GM13977 (cell line): ENCODE measurements around the gene RNF223.

Source experiments
- DNase-seq: peaks from one replicate; pipeline ENCODE4 v3.0.0; 2012; ENCODE audit warnings: low spot score
- in situ Hi-C: fragments of 300-500 bp; cut with MboI; formaldehyde crosslinking; loops from one replicate; pipeline ENCODE4 v1.12.0; 2022; ENCODE audit warnings: low sequenced_read_pairs, low pct_unique_long_range_greater_than_20kb, mixed read lengths, inconsistent platforms; ENCODE audit not compliant: unreplicated experiment
- TF ChIP-seq, protein P1 (sequence below): IDR thresholded peaks from 2 replicates; pipeline ENCODE4 v1.5.1; 2012; ENCODE audit warnings: mild to moderate bottlenecking, control low read depth; ENCODE audit not compliant: insufficient read depth; ENCODE audit errors: extremely low read depth, missing control alignments

The RNF223 gene

DNA sequence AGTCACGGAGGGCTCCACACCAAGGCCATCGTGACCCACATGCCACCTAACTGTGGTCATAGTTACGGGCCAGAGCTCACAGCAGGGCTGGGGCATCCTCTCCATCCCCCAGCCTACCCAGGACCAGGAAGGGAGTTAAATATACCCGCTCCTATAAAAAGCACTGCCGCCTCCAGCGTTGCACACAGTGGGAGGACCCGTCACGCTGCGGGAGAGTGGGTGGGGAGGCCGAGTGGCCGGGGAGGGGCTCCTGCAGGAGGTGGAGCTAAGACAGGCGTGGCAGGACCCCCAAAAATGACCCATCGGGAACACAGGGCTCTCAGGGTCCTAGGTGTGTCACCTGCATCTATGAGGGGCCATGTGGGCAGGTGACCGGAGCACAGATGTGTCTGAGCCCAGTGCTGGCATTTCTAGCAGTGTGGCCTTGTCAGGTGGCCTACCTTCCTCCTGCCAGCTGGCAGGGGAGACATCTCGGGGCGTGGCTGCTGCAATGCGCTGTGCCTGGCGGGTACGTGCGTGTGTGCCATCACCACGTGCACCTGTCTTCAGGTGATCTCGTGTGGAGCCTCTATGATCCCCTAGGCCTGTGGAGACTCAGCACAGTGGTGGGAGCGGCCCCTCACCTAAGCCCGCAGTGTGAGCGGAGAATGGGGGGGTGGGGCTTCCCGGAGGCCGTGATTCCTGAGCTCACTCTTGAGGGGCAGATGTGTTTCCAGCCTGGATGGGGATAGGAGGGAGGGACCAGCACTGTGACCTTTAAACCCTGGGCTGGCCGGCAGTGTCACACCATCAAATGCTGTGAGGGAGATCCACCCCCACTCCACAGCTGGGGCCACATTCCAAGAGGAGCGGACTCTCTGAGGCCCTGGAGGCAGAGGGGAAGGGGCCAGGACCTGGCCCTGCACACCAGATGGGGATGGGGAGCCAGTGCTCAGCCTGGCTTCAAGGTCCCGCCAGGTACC is 36.5 kb downstream of the RNF223 start:
- DNase-seq, result no peak
- in situ Hi-C loops, result no loop called here
- TF ChIP-seq, protein P1, sequence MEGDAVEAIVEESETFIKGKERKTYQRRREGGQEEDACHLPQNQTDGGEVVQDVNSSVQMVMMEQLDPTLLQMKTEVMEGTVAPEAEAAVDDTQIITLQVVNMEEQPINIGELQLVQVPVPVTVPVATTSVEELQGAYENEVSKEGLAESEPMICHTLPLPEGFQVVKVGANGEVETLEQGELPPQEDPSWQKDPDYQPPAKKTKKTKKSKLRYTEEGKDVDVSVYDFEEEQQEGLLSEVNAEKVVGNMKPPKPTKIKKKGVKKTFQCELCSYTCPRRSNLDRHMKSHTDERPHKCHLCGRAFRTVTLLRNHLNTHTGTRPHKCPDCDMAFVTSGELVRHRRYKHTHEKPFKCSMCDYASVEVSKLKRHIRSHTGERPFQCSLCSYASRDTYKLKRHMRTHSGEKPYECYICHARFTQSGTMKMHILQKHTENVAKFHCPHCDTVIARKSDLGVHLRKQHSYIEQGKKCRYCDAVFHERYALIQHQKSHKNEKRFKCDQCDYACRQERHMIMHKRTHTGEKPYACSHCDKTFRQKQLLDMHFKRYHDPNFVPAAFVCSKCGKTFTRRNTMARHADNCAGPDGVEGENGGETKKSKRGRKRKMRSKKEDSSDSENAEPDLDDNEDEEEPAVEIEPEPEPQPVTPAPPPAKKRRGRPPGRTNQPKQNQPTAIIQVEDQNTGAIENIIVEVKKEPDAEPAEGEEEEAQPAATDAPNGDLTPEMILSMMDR, result no peak

DNA sequence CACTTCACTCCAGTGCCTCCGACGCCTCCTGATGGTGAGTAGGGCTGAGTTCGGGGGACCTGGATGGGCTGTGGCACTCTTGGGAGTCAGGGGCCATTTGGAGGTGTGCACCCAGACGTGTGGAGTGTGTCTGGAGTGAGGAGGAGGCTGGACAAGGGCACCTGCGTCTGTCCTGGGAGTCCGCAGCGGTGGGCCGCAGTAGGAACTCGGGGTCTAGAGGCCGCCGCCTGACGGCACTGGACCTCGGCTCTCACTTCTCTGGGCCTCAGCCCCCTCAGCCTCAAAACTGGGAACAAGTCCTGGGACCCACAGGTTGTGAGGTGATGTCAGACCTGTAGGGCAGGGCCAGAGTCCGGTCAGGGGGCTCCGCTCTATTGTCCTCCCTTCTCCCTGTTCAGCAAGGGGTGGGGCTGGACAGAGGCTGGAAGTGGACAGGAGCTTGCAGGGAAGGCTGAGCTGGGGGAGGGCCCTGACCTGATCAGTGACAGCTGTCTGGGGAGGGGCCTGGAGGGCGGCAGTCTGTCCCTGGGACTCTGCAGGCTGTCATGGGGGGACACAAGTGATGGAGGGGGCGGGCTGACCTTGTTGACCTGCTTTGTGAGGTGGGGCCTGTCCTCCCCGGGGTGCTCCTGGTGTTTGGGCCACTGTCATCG is 38.7 kb downstream of the RNF223 start:
- in situ Hi-C loops, result no loop called here
- DNase-seq, result no peak
- TF ChIP-seq, protein P1, result no peak

DNA sequence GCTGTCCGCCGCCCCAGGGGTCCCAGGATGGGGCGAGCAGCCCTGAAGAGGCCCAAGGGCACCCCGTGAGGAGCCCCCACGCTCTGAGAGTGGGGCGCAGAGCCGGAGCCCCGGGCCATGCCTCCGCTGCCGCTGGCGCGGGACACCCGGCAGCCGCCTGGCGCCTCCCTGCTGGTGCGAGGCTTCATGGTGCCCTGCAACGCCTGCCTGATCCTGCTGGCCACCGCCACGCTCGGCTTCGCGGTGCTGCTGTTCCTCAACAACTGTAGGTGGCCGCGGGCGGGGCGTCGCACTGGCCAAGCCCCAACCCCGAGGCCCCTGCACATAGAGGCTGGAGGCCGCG is 39.7 kb downstream of the RNF223 start:
- TF ChIP-seq, protein P1, result no peak
- no peak for DNase-seq
- in situ Hi-C loops, result no loop called here

DNA sequence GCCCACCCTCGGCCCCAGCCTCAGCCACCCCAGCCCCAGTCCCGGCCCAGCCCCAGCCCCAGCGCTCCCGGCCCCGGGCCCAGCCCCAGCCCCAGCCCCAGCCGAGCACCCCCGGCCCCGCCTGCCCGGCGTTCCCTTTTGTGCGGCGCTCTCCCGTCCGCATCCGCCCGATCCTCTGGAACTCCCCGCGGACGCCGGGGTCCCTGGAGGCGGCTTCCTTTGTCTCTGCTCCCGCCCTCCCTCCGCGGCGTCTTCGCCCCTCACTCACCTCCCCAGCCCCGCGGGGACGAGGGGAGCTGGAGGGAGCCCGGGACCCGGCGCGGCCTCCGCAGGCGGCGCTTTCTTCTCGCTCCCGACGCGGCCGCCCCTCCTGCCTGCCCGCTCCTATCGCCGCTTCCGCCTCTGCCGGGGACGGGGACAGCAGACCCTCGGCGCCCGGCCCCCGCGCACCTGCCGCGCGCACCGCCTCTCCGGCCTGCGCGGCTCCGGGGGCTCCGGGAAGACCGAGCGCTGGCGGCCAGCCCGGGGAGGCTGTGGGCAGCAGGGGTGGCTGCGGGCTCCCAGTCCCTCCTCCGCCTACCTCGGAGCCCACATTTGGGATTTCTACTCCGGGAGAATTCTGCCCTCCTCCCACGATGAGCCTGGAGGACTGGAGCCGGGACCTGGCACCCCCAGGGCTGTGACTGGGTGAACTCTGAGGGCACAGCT is 40.2 kb downstream of the RNF223 start:
- in situ Hi-C loops, result no loop called here
- TF ChIP-seq, protein P1, result no peak
- peak; percentile 51 for DNase-seq

DNA sequence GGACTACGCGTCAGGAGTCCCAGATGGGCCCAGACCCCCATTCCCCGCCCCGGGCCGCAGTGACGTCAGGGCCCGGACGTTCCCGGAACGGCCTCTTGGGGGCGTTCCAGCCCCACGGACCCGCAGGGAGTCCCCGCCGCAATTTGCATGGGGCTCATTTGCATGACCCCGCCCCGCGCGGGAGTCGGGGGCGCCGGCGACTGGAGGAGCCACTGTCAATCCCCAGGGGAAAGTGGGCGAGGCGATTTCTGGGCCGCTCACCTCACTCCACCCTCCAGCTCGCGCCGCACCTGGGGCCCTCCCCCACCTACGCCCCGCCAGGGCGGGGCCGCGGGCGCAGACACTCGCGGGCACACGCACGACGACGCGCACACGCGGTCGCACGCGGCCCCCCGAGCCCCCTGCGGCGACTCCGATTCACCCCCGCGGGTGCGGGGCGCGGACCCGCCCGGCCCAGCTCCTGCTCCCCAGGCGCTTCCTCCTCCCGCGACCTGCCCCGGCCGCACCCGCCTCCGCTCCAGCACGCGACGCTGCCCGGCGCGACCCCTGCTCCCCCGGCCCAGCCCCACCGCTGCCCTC is 41.0 kb downstream of the RNF223 start:
- TF ChIP-seq, protein P1, result peak; percentile 95
- peak; percentile 97 for DNase-seq
- in situ Hi-C loops, result no loop called here

DNA sequence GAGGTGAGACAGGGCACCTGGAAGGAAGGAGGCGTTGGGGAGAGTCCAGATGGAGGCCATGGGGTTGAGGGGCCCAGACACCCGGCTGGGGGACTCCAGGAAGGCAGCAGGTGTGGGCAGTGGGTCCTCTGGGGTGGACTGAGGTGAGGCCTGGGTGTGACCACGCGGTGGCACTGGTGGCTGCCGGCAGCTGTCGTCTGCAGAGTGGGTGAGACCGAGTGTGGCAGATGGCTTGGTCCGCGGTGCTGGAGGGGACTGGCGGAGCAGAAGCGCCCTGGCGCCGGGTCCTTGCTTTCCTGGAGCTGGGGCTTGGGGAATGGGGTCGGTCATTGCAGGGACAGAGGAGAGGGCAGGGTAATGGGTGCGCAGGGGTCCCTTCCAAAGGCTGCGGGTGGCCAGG is 41.7 kb downstream of the RNF223 start:
- DNase-seq, result no peak
- TF ChIP-seq, protein P1, result peak; percentile 30
- in situ Hi-C loops, result no loop called here
